Peyer's patch (tissue), 4 donors: Measurements from ENCODE around the gene KAT2B. TPM values are rescaled to one million over a fixed set of nuclear protein-coding genes. Genes with fewer than 3 reads are reported as not detected.

Experiments used
- DNase-seq, 3 donors: peaks; one replicate each; pipeline ENCODE4 v3.0.0-alpha.2; 2017 to 2019
- H3K27ac ChIP-seq, 4 donors: fragments of 200-600 bp; sonication (generic); one replicate each; pipeline ENCODE4 v1.5.1; 2016 to 2019
- H3K27me3 ChIP-seq, 2 donors: fragments of 200-600 bp; sonication (generic); one replicate each; pipeline ENCODE4 v1.5.1; 2019
- H3K36me3 ChIP-seq, 3 donors: fragments of 200-600 bp; sonication (generic); one replicate each; pipeline ENCODE4 v1.5.1; 2016 to 2019
- H3K4me1 ChIP-seq, 4 donors: fragments of 200-600 bp; sonication (generic); one replicate each; pipeline ENCODE4 v1.5.1; 2016 to 2019
- H3K4me3 ChIP-seq, 4 donors: fragments of 200-600 bp; sonication (generic); 1 replicate in 3 of 4; 2 replicates in 1 of 4; pipeline ENCODE4 v1.5.1; 2016 to 2019; ENCODE audit warnings: mild to moderate bottlenecking in 1 of 4
- H3K9me3 ChIP-seq, 4 donors: fragments of 200-600 bp; sonication (generic); one replicate each; pipeline ENCODE4 v1.5.1; 2016 to 2019; ENCODE audit warnings: mild to moderate bottlenecking in 1 of 4
- CTCF ChIP-seq, 6 experiments: fragments of 450-650 bp in 4 of 6; fragments of 200-600 bp in 2 of 6; sonication (generic) in 1 of 6; IDR thresholded peaks; one replicate each; pipeline ENCODE4 v1.5.1; 2017 to 2019; ENCODE audit warnings: antibody characterized with exemption in 6 of 6, mild to moderate bottlenecking in 3 of 6, moderate library complexity in 1 of 6
- POLR2A ChIP-seq, 2 donors: fragments of 450-650 bp; IDR thresholded peaks; one replicate each; pipeline ENCODE4 v1.5.1; 2017; ENCODE audit warnings: antibody characterized with exemption in 2 of 2, mild to moderate bottlenecking in 2 of 2, moderate library complexity in 2 of 2
- total RNA-seq, 4 donors: library from RNA; depleted of rRNA; stranded (reverse); fragments of >200 nt; gene quantifications; one replicate each; pipeline ENCODE4 v1.1.0, GENCODE V29; 2016

KAT2B gene
- total RNA-seq, 4 donors from 2014 or later, result 28.0 to 46.2 (median 42.9) TPM

DNA sequence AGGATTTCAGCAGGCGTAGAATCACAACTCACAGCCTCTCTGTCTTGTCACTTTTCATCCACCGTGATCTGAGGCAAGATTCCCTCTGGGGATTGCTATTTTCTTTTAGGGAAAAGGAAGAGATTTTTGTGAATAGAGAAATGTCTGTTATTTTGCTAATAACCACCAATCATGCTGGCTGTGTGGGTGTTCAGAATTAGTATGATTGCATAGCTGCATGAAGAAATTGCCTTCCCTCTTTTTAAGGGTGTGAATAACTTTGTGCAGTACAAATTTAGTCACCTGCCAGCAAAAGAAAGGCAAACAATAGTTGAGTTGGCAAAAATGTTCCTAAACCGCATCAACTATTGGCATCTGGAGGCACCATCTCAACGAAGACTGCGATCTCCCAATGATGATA is 60.8 kb downstream of the KAT2B start:
- H3K27ac ChIP-seq, result no peak overlapping the region
- H3K4me3 ChIP-seq, result no peak overlapping the region
- no peaks in the 10 kb centered on the region for H3K27me3 ChIP-seq
- no peaks in the 10 kb centered on the region for H3K9me3 ChIP-seq
- no peak for TF ChIP-seq POLR2A (IDR thresholded peaks at IDR 0.05)
- TF ChIP-seq CTCF (IDR thresholded peaks at IDR 0.05), result no peak
- no peaks in the 10 kb centered on the region for H3K4me1 ChIP-seq
- no peak for DNase-seq
- H3K36me3 ChIP-seq, result peaks cover 0 to 9% (median 0%) of the 10 kb centered on the region in 3 donors

GRCh38 chr3:20103731-20104130 is 63.5 kb downstream of the KAT2B start:
- H3K27ac ChIP-seq, result peak overlapping the region in 2 of 4 donors; percentile 2 to 22
- no peak for DNase-seq
- H3K4me1 ChIP-seq, result no peaks in the 10 kb centered on the region
- peaks cover 0 to 4% (median 0%) of the 10 kb centered on the region in 3 donors for H3K36me3 ChIP-seq
- H3K9me3 ChIP-seq, result no peaks in the 10 kb centered on the region
- H3K4me3 ChIP-seq, result no peak overlapping the region
- no peak for TF ChIP-seq CTCF (IDR thresholded peaks at IDR 0.05)
- H3K27me3 ChIP-seq, result no peaks in the 10 kb centered on the region

GRCh38 chr3:20104167-20104661 is 64.0 kb downstream of the KAT2B start:
- Histone ChIP-seq H3K4me1 (no peaks in the 10 kb centered on the region), H3K27me3 (no peaks in the 10 kb centered on the region), H3K4me3 (no peak overlapping the region), H3K36me3 (peaks cover 0 to 4% (median 0%) of the 10 kb centered on the region in 3 donors), H3K9me3 (no peaks in the 10 kb centered on the region), H3K27ac (peak overlapping the region in 2 of 4 donors; percentile 2 to 22)
- TF ChIP-seq CTCF (IDR thresholded peaks at IDR 0.05) (no peak), POLR2A (IDR thresholded peaks at IDR 0.05) (no peak)
- peak in 1 of 3 donors; percentile 57 for DNase-seq

- H3K27ac ChIP-seq, result no peak overlapping the region
- no peaks in the 10 kb centered on the region for H3K4me1 ChIP-seq
- H3K36me3 ChIP-seq, result peaks cover 0 to 4% (median 0%) of the 10 kb centered on the region in 3 donors
- no peak for TF ChIP-seq POLR2A (IDR thresholded peaks at IDR 0.05)
- no peak for TF ChIP-seq CTCF (IDR thresholded peaks at IDR 0.05)
- no peaks in the 10 kb centered on the region for H3K9me3 ChIP-seq
- no peaks in the 10 kb centered on the region for H3K27me3 ChIP-seq
- no peak overlapping the region for H3K4me3 ChIP-seq
- DNase-seq, result no peak
These were observed 65.5 kb downstream of the KAT2B start for GRCh38 chr3:20105513-20106280.

DNA sequence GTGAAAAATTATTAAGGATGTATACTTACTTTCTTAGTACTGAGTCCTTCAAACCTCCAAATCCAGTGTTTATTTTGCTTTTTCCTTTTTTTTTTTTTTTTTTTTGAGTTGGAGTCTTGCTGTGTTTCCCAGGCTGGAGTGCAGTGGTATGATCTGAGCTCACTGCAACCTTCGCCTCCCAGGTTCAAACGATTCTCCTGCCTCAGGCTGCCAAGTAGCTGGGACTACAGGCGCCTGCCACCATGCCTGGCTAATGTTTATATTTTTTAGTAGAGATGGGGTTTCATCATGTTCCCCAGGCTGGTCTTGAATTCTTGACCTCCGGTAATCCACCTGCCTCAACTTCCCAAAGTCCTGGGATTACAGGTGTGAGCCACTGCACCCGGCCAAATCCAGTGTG is 67.5 kb downstream of the KAT2B start:
- Histone ChIP-seq H3K4me1 (no peaks in the 10 kb centered on the region), H3K4me3 (no peak overlapping the region), H3K27ac (no peak overlapping the region), H3K9me3 (no peaks in the 10 kb centered on the region), H3K36me3 (peaks cover 0 to 15% (median 0%) of the 10 kb centered on the region in 3 donors), H3K27me3 (no peaks in the 10 kb centered on the region)
- no peak for DNase-seq
- TF ChIP-seq CTCF (IDR thresholded peaks at IDR 0.05), result no peak
- TF ChIP-seq POLR2A (IDR thresholded peaks at IDR 0.05), result no peak
